Type B pancreatic cell (in vitro differentiated cells): ENCODE measurements around the gene NUB1. TPM values are rescaled to one million over a fixed set of nuclear protein-coding genes. Genes with fewer than 3 reads are reported as not detected.

Source experiments
- DNase-seq: peaks from one replicate; pipeline ENCODE4 v3.0.0; 2021; ENCODE audit warnings: mixed read lengths; ENCODE audit not compliant: unreplicated experiment; ENCODE audit errors: extremely low spot score
- H3K27ac Mint-ChIP-seq: 2 replicates; pipeline ENCODE4 v1.8.0; 2021; ENCODE audit warnings: mild to moderate bottlenecking, mixed read lengths
- H3K27me3 Mint-ChIP-seq: 2 replicates; pipeline ENCODE4 v1.8.0; 2021; ENCODE audit warnings: mixed read lengths
- H3K36me3 Mint-ChIP-seq: 2 replicates; pipeline ENCODE4 v1.8.0; 2021; ENCODE audit warnings: mixed read lengths
- H3K4me1 Mint-ChIP-seq: one replicate; pipeline ENCODE4 v1.8.0; 2021; ENCODE audit warnings: mixed read lengths; ENCODE audit not compliant: unreplicated experiment
- H3K4me3 Mint-ChIP-seq: 2 replicates; pipeline ENCODE4 v1.8.0; 2021; ENCODE audit warnings: mild to moderate bottlenecking, mixed read lengths
- H3K9me3 Mint-ChIP-seq: 2 replicates; pipeline ENCODE4 v1.8.0; 2021; ENCODE audit warnings: mixed read lengths
- total RNA-seq: library from RNA; stranded (reverse); gene quantifications from 2 replicates; pipeline ENCODE4 v1.2.1, GENCODE V29; 2021; ENCODE audit warnings: low replicate concordance
- TF ChIP-seq, protein P1 (sequence below): fragments of 200-600 bp; sonication (generic); conservative IDR thresholded peaks from 2 replicates; pipeline ENCODE4 v1.5.0; 2021; ENCODE audit warnings: antibody characterized with exemption, mild to moderate bottlenecking

NUB1 gene
- total RNA-seq, 1 donor from 2014 or later: 54.3 TPM

DNA sequence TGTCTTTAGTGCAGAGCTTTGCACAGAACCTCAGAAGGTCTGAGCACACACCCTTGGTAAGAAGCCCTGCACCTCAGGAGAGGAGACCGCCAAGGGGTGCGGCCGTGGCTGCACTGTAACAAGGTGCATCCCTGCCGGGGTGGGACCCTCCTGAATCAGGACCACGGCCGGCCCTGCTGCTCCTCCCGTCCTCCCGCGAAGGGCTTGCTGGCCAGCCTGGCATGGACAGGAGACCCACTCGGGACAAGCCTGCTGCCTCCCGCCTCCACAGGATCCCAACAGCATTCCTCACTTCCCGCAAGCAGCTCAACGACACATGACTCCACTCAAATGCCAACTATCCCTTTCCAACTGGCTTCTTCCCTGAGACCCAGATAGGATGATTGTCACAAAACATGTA, 55.4 kb downstream of the NUB1 start:
- Mint-ChIP-seq H3K36me3 (peaks cover 14% of the 10 kb centered on the region), H3K4me1 (peaks cover 17% of the 10 kb centered on the region), H3K9me3 (no peaks in the 10 kb centered on the region), H3K4me3 (no peak overlapping the region), H3K27ac (no peak overlapping the region), H3K27me3 (no peaks in the 10 kb centered on the region)
- DNase-seq: no peak
- TF ChIP-seq, protein P1, sequence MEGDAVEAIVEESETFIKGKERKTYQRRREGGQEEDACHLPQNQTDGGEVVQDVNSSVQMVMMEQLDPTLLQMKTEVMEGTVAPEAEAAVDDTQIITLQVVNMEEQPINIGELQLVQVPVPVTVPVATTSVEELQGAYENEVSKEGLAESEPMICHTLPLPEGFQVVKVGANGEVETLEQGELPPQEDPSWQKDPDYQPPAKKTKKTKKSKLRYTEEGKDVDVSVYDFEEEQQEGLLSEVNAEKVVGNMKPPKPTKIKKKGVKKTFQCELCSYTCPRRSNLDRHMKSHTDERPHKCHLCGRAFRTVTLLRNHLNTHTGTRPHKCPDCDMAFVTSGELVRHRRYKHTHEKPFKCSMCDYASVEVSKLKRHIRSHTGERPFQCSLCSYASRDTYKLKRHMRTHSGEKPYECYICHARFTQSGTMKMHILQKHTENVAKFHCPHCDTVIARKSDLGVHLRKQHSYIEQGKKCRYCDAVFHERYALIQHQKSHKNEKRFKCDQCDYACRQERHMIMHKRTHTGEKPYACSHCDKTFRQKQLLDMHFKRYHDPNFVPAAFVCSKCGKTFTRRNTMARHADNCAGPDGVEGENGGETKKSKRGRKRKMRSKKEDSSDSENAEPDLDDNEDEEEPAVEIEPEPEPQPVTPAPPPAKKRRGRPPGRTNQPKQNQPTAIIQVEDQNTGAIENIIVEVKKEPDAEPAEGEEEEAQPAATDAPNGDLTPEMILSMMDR: no peak

DNA sequence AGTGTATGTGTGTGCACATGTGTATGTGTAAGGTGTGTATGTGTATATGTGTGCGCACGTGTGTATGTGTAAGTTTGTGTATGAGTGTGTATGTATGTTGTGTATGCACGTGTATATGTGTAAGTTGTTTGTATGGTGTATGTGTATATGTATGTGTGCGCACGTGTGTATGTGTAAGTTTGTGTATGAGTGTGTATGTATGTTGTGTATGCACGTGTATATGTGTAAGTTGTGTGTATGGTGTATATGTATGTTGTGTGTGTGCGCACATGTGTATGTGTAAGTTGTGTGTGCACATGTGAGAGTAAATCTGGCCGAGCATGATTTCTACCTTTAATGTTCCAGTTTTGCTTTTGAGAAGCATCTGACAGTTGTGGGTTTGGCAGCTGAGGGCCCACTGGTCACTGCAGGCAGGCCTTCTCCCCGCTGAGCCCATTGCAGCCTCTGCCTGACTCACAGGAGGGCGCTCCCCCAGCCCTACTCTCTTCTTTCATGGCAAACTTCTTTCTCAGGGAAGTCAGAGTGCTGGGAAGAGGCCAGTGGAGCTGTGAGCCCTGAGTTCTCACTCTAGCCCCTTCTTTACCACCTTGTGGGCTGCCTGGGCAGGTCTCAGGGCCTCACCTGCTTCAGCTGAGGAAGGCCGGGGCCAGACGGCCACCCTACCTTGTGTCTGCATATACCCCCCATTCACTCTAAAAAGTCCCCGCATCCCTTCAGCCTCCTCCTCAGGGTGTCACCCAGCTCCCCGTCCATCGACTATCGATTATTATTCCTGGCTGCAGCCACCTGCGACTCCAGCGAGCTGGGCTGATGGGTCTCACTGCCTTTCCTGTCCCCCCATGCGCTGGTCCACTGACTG, 57.1 kb downstream of the NUB1 start:
- Mint-ChIP-seq H3K36me3 (peaks cover 14% of the 10 kb centered on the region), H3K27me3 (no peaks in the 10 kb centered on the region), H3K4me1 (peaks cover 29% of the 10 kb centered on the region), H3K9me3 (no peaks in the 10 kb centered on the region), H3K4me3 (no peak overlapping the region), H3K27ac (no peak overlapping the region)
- DNase-seq: no peak
- TF ChIP-seq, protein P1: no peak

DNA sequence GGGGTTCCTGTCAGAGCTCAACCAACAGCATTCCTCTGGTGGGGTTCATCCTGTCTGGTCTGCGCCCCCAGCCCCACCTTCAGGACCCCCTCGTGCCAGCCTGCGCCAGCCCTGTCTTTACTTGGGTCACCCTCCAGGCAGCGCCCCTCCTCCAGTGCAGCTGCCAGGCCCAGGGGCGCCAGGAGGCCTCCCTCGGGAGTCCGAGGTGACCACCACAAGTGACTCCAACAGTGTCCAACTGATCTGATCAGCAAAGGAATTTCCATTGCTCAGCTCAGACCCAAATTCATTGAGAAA, 57.6 kb downstream of the NUB1 start:
- H3K4me1 Mint-ChIP-seq: peaks cover 31% of the 10 kb centered on the region
- H3K27me3 Mint-ChIP-seq: no peaks in the 10 kb centered on the region
- TF ChIP-seq, protein P1: no peak
- H3K27ac Mint-ChIP-seq: no peak overlapping the region
- H3K4me3 Mint-ChIP-seq: no peak overlapping the region
- DNase-seq: no peak
- peaks cover 14% of the 10 kb centered on the region for H3K36me3 Mint-ChIP-seq
- no peaks in the 10 kb centered on the region for H3K9me3 Mint-ChIP-seq

DNA sequence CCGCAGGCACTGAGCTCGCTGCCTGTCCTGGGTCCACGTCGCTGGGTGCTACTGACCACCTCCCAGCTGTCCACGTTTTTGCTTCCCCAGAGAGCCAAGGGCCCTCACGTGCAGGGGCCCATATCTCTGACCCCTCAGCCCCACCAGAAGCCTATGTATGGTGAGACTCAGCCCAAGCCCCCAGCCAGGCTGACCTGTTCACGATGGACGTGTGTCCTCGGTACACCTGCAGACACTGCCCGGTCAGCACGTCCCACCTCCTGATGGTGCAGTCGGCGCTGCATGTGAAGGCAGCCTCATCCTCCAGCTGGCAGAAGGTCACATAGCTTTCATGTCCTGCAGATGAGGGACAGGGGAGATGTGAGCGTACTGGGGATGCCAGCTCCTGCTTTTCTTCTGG, 58.3 kb downstream of the NUB1 start:
- Mint-ChIP-seq H3K36me3 (peaks cover 14% of the 10 kb centered on the region), H3K27me3 (no peaks in the 10 kb centered on the region), H3K4me1 (peaks cover 35% of the 10 kb centered on the region), H3K9me3 (no peaks in the 10 kb centered on the region), H3K27ac (no peak overlapping the region), H3K4me3 (no peak overlapping the region)
- TF ChIP-seq, protein P1: no peak
- no peak for DNase-seq

DNA sequence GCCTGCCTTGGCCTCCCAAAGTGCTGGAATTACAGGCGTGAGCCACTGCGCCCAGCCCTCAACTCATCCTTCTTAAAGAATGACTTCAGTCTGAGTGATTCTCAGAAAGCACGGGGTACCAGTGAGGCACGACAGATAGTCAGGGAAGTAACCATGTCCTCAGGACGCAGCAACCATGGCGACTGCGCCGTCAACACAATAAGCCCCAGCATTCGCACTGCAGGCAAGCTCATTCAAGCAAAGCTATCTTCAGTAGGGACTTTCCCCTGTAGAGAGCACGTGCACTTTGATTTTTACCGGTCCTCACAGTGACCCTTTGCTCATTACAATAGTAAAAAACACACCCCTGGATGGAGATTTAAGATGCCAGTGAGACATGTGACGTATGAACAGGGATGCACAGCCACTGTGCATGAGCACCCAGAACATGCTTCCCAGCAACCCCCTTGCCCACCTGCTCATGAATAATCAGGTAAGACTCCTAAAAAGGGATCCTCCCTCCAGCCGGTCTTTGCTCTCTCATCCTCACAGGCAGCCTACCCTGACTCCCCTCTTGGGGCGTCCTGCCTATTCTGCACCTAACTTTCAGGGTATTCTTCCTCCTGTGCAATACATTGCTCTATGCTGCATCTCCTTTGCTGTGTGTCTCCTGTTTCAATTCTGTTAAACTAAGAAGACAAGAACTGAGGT, 59.2 kb downstream of the NUB1 start:
- TF ChIP-seq, protein P1: no peak
- H3K27me3 Mint-ChIP-seq: no peaks in the 10 kb centered on the region
- H3K4me3 Mint-ChIP-seq: no peak overlapping the region
- peaks cover 11% of the 10 kb centered on the region for H3K36me3 Mint-ChIP-seq
- no peaks in the 10 kb centered on the region for H3K9me3 Mint-ChIP-seq
- DNase-seq: no peak
- H3K27ac Mint-ChIP-seq: peak overlapping the region; percentile 6
- H3K4me1 Mint-ChIP-seq: peaks cover 44% of the 10 kb centered on the region
